Left renal pelvis (tissue), 4 donors: ENCODE measurements around the gene WDFY2. TPM values are rescaled to one million over a fixed set of nuclear protein-coding genes. Genes with fewer than 3 reads are reported as not detected.
"Not testable (repeated sequence)": the region's sequence is repeated elsewhere in the genome, so short reads cannot be mapped to it uniquely, and the experiment has no call there.

Experiments used
- DNase-seq, 4 donors: peaks; one replicate each; pipeline ENCODE4 v3.0.0-alpha.2; 2013; ENCODE audit warnings: low read depth in 4 of 4, low spot score in 3 of 4
- polyA plus RNA-seq, 4 donors: library from polyadenylated mRNA; unstranded; fragments of 120-200 nt; gene quantifications; one replicate each; pipeline ENCODE4 v1.2.1, GENCODE V29; 2013; ENCODE audit not compliant: insufficient read length in 4 of 4

Gene WDFY2
- polyA plus RNA-seq, 4 donors = 12.2 to 18.1 (median 12.8) TPM

GRCh38 chr13:51688937-51689662 lies 104.8 kb downstream of the WDFY2 start:
- DNase-seq = no peak

- DNase-seq = no peak
Observed at GRCh38 chr13:51689663-51689996, 105.4 kb downstream of the WDFY2 start.

- DNase-seq = not testable (repeated sequence)
Observed at GRCh38 chr13:51695677-51696076, 111.4 kb downstream of the WDFY2 start.

GRCh38 chr13:51697181-51697580 lies 112.9 kb downstream of the WDFY2 start:
- no peak for DNase-seq

GRCh38 chr13:51697855-51698254 lies 113.6 kb downstream of the WDFY2 start:
- no peak for DNase-seq

- no peak for DNase-seq
Observed at GRCh38 chr13:51698352-51698751, 114.1 kb downstream of the WDFY2 start.

GRCh38 chr13:51704399-51705313 lies 120.4 kb downstream of the WDFY2 start:
- no peak for DNase-seq

- no peak for DNase-seq
Observed at GRCh38 chr13:51707461-51707860, 123.2 kb downstream of the WDFY2 start.

GRCh38 chr13:51713807-51714206 lies 129.5 kb downstream of the WDFY2 start:
- no peak for DNase-seq

GRCh38 chr13:51714663-51715168 lies 130.5 kb downstream of the WDFY2 start:
- no peak for DNase-seq

- DNase-seq = no peak
Observed at GRCh38 chr13:51715613-51716012, 131.4 kb downstream of the WDFY2 start.

- DNase-seq = no peak
Observed at GRCh38 chr13:51717786-51718398, 133.6 kb downstream of the WDFY2 start.

- no peak for DNase-seq
Observed at GRCh38 chr13:51719394-51719793, 135.1 kb downstream of the WDFY2 start.

- DNase-seq = no peak
Observed at GRCh38 chr13:51721496-51721895, 137.2 kb downstream of the WDFY2 start.

- no peak for DNase-seq
Observed at GRCh38 chr13:51723529-51723928, 139.3 kb downstream of the WDFY2 start.

- no peak for DNase-seq
Observed at GRCh38 chr13:51724721-51725120, 140.5 kb downstream of the WDFY2 start.

- DNase-seq = no peak
Observed at GRCh38 chr13:51726446-51727193, 142.4 kb downstream of the WDFY2 start.

- no peak for DNase-seq
Observed at GRCh38 chr13:51727634-51728274, 143.5 kb downstream of the WDFY2 start.

- no peak for DNase-seq
Observed at GRCh38 chr13:51728275-51728673, 144.0 kb downstream of the WDFY2 start.

GRCh38 chr13:51728972-51729371 lies 144.7 kb downstream of the WDFY2 start:
- no peak for DNase-seq
